GM19395 (cell line): ENCODE measurements around the gene RPL28.

Source experiments
- ATAC-seq: cut with Tn5 transposase; IDR thresholded peaks from one replicate; pipeline ENCODE4 v1.9.1; 2021; ENCODE audit warnings: mild to moderate bottlenecking, moderate library complexity; ENCODE audit not compliant: unreplicated experiment

The RPL28 gene

DNA sequence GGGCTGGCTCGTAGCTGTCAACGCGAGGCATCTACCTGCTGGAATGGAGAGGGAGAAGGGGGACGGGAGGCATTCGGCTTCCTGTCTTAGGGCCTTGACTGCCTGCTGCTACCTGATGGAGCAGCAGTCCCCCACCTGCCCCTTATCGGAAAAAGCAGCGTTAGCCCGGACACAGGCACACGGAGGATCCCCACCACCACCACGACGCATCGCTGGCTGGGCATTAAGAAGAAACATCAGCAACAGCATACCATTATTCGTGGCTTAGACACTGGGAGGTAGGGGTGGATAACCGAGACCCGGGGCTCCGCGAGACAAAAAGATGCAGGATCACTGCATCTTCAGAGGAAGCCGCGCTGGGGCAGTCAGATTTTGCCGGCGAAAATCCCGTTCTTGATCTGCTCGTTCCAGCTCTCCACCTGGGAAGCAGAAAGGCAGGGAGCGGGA is 32.4 kb upstream of the RPL28 start:
- no peak for ATAC-seq

DNA sequence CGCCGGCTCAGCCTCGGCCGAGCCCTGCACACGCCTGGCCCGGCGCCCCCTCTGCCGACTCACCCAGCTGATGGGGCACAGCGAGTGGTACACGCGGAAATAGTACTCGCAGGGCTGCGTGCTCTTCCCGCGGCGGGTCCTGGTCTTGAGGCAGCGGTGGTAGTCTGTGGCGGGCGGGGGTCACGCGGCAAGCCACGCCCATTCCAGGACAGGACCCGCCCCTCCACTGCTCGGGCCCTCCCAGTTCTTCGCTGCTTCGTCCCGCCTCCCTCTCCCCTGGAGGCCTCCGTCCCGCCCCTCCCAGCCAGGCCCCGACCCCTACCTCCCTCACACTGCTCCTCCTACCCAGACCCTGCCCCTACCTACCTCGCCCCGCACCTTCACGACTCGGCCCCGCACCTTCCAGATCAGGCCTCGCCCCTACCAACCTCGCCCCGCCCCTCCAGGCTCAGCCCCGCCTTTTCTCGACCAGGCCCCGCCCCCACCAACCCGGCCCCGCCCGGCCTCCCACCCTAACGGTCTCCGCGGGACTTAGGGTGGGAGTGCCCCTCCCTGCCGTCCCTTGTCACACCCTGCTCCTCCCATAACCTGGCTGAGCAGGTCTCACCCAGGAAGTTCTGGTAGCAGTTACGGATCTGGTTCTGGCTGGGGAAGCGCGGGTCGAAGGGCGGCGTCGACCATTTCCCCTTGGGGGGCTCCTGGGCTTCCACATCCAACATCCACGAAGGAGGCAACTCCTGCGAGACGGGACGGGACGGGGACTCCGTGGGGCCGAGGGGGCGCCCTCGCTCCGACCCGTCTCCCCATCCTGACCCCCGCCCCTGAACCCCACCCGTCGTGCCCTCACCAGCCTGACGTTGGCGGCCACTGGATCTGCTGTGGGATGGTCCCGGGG is 31.7 kb upstream of the RPL28 start:
- no peak for ATAC-seq

DNA sequence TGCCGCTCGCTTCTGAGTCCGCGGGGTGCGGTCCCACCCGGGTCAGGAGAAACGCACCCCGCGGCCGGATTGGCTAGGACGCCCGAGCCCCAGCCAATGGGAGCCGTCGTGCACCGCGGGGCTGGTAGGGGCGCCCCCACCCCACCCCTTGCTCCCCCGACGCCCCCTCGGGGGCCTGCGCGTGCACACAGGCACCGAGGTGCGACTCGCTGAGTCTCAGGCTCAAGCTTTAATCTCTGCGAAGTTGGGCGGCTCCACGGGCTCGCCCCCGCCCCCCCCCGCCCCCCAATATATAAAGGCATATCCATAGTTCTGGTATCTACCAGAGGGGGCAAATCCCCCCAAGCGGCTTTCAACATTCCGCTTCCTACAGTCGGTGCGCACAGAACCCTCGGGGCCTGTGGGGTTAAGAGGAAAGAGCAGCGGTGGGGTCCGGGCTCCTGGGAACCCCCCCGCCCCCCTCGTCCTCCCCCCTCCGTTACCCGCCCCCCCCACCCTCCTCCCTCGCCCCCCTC is 31.0 kb upstream of the RPL28 start, which contains the start of gene COX6B2:
Gene COX6B2, minus strand, starts transcription at position 22 of the 515 bp plus-strand sequence. CDS start 198 bp downstream, outside the sequence.
- no peak for ATAC-seq

DNA sequence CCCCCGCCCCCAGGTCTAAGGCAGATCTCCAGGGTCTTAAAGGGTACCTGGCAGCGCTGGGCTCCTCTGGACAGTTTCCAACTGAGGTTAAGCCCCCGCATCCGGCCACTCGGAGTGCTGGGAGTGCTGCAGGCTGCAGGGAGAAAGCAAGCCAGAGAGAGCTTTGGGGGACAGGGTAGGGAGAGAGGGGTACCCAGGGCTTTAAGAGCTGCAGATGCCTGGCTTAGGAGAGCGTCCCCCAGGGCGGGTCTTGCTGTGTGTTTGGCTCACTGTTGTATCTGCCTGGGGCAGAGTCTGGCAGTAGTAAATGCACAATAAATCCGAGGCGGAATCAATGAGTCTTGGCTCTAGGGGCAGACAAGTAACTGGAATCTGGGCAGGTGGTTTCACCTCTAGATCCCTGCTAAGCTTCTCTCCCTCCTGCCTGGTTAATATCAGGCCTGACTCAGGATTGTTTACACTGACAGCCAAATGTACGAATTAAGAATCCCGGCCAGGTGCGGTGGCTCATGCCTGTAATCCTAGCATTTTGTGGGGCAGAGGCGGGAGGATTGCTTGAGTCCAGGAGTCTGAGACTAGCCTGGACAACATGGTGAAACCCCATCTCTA is 30.4 kb upstream of the RPL28 start:
- no peak for ATAC-seq

DNA sequence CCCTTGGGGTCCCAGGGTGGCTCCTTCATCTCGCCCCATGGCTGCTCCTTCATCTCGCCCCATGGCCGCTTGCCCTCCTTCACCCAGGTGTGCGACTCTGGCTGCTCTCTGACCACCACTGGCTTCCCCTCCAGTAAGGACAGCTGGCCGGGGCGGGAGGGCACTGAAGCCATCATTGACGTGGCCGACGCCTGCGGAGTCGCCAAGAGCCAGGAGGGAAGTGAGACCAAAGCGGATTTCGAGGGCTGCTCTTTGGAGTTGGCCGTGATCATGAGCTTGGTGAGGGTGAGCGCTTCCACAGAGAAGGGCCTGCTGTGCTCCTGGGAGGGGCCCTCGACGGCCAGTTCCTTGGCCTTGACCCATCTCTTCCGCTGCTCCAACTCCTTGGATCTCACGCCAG is 27.2 kb upstream of the RPL28 start:
- ATAC-seq, result no peak

DNA sequence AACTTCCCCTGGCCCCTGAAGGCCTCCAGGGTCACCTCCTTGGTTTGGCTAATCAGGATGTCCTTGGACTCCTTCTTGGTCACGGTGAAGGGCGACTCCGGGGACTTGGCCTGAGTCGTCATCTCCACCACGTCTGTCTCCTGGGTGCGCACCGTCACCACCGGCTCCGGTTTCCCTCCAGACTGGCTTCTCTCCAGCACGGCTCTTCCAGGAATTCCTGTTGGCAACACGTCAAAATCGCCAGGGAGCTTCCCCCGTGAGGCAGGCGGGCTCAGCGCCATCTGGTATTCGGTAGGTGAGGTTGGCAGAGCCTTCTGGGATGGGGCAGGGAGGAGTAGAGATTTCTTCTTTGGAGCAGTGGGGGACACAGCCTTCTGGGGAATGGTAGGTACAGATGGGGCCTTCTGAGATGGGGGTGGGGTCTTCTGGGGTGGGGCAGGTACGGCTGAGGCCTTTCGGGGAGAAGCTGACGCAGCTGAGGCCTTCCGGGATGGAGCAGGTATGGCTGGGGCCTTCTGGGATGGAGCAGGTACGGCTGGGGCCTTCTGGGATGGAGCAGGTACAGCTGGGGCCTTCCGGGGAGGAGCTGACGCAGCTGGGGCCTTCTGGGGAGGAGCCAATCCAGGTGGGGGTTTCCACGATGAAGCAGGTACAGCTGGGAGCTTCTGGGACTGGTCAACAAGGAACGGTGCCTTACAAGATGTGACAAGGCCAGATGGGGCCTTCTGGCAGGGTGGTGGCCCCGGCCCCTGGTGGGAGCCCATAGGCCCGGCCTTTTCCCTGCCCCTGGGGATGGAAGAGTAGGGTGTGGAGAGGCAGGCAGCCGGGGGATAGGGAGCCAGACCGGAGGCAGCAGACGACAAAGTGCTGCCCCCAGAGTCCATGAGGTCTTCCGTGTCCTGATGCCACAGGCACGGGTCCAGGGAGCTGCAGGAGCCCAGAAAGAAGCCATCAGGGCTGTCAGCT is 26.5 kb upstream of the RPL28 start:
- no peak for ATAC-seq

DNA sequence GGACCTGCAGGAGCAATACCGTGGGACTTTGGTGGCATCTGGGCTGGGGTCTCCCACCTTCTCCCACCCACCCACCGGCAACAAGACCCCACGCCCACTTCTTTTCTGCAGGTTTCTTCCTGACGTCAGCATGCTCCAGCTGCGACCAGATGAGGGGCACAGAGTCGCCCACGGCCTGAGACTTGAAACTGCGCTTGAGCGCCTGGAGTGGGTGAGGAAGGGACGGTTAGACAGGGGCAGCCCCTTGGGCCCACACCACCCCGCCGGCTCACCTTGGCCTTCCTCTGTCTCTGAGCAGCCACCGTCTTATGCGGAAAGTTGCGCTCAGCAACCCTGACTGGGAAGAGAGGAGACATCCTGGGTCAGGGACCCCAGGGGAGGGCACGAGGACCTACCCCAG is 24.8 kb upstream of the RPL28 start:
- ATAC-seq, result no peak

DNA sequence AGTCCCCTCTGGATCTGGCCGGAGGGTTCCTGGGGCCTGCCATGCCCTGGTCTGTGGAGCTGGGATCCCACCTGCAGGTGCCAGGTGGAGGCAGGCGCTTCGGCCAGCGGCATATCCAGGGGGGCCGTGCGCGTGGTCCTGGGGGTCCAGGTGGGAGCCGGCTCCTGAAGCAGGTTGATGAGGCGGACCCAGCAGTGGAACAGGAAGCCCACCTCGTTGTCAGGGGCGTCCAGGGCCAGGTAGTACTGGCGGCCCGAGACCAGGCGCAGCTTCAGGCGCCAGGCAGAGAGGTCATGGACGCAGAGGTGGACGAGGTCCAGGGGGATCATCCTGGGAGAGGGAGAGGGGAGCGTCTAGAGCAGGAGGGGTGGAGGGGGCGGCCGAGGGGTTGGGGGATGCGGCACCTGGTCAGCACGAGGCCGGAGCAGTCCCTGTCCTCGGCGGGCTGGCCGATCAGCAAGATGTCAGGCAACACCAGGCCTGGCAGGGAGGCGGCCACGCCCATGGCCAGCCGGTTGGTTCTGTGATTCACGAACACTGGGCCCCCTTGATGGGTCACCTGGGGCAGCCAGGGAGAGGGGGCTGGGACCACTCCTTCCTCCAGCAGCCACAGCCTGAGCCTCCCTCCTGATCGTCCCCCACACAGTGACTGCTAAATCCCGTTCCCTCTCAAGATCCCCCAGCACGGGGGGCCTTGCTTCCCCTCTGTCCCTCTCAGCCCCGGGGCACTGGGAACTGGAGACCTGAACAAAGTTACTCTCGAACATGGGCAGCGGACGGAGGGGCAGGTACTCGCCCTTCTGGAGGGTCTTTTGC is 23.4 kb upstream of the RPL28 start:
- no peak for ATAC-seq

DNA sequence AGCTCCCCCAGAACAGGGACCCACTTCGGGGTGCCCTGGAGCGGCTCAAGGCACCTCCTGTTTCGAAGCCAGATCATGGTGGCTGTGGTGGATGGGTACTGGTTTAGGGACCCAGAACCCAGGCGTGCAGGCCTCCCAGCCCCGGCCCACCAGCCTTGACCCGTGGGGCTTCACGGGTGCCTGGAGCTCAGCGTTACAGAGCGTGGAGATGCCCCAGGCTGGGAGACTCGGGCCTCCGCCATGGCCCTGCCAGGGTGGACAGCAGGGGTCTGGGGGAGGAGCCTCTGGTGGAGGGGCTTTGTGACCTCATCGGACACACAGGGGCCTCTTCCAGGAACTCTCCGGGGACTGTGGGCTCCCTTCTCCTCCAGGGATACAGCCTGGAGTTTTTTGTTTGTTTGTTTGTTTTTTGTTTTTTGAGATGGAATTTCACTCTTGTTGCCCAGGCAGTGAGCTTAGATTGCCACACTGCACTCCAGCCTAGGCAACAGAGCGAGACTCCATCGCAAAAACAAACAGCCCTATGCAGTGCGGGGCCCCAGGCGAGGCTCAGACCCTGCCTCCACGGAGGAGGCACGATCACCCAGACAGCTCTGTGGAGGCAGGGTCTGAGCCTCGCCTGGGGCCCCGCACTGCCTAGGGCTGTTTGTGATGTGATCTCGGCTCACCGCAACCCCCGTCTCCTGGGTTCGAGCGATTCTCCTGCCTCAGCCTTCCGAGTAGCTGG is 22.6 kb upstream of the RPL28 start, which contains the start of gene GARIN5B:
Gene GARIN5B, minus strand, starts transcription at position 271 of the 727 bp plus-strand sequence. Its CDS starts 194 bp downstream, at position 77.
- ATAC-seq, result no peak

DNA sequence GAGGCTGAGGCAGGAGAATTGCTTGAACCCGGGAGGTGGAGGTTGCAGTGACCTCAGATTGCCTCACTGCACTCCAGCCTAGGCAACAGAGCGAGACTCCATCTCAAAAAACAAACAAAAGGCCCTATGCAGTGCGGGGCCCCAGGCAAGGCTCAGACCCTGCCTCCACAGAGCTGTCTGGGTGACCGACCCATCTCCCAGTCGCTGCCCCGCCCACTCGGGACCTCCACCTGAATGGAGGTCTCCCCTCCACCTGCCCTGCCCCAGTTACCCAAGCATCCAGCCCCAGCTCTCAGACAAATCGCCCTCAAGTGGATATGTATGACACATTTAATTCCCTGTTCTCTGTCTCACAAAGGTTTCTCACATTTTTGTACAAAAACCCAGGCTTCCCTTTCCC is 20.5 kb upstream of the RPL28 start:
- no peak for ATAC-seq

DNA sequence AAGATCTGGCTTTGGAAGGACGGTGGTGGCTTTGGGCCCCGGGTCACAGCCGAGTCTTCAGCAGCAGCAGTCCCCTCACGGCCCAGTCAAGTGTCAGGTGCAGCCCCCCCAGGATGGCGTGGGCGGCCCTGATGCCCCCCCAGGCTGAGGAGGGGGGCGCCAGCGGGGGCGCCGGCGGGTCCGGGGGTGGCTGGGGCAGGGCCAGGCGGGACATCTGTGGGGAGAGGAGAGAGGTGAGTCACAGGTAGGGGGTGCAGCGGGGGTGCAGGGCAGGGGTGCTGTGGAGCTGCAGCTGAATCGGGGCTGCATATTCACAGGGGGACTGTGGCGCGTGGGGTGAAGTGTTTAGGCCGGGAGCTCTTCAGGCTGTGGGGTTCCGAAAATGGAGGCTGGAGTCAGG is 19.8 kb upstream of the RPL28 start:
- no peak for ATAC-seq

DNA sequence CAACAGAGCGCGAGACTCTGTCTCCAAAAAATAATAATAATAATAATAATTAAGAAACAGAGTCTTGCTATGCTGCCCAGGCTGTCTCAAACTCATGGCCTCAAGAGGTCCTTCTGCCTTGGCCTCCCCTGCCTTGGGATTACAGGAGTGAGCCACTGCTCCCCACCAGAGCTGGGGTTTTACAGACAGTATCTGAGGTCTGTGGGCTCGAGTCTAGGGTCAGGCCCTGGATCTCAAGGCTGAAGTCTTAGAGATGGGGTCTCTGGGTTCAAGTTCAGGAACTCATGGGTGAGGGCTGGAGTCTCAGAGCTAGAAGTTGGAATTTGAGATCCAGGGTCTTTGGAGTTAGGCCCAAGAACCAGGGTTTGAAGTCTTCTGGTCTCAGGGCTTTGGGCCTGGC is 18.9 kb upstream of the RPL28 start:
- no peak for ATAC-seq

DNA sequence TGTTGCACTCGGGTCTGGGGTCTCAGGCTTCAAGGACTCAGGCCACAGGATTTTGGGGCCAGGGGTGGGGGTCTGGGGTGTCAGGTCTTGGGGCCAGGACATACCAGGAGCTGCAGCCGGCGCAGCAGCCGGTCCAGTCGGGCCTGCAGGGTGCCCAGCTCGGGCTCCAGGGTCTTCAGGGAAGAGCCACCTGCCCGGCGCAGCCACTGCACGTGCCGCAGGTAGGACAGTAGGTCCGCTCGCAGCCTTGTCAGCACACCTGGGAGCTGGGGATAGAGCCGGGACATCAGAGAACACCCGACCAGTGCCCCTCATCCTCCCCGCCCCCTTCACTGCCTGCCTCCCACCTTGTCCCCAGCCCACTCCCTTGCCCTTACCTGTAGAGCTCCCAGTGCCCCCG is 17.6 kb upstream of the RPL28 start:
- ATAC-seq, result no peak

DNA sequence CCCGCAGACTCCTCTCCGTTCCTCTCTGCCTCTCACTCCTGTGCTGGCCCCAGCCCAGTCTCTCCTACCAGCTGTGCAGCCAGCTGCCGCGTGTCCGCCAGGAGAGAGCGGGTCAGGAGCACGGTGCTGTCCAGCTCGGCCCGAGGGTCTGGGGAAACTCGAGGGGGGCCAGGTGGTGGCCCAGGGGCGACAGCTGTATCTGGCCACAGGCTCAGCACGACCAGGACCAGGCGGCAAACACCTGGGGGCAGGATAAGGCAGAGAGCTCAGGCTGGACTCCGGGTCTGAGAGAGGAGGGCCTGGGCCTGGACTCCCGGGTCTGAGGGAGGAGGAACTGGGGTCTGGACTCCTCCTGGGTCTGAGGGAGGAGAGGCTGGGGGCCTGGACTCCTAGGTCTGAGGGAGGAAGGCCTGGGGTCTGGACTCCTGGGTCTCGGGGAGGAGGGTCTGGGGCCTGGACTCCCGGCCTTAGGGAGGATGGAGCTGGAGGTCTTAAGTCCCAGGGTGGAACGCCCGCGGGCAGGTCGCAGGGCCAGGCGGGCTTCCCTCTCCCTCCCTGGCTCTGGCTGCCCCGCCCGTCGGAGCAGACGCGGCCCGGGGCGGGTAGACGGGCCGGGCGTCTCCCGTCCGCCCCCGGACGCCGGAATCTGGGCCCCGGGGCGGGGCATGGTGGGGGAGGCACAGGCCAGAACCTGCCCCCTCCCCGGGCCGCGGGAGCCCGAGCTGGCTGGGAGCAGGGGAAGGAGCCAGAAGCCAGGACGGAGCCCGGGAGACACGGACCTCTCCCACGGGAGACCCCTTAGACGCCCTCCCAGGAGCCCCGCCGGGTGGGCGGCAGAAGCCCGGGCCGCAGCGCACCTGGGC is 16.8 kb upstream of the RPL28 start:
- ATAC-seq, result no peak

DNA sequence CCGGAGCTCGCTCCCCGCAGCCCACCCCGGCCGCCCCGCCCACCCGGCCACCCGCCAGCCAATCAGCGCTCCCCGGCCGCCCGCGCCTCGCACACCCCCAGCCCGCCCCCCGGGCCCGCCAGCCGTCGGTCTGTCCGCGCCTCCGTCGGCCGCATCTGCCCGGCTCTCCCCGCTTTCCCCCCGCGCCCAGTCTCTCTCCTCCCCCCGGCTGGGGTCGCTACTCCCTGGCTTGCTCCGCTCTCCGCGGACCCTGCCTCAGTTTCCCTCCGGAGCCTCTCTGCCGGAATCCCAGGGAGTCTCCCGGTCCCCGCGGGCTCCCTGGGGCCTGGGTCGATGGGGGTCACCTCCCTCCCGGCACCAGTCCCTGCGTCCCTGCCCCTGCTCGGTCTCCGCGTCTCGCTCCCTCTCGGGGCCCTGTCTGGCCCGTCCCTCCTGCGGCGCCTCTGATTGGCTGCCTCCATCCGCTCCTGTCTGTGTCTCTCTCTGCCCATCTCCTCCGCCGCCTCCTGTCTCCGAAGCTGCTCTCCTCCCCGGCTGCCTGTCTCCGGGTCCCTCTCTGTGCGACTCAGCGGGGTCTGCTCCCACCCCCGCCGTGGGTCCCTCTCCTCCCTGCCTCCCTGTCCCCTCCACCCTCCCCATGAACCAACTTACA is 16.0 kb upstream of the RPL28 start:
- ATAC-seq, result no peak

DNA sequence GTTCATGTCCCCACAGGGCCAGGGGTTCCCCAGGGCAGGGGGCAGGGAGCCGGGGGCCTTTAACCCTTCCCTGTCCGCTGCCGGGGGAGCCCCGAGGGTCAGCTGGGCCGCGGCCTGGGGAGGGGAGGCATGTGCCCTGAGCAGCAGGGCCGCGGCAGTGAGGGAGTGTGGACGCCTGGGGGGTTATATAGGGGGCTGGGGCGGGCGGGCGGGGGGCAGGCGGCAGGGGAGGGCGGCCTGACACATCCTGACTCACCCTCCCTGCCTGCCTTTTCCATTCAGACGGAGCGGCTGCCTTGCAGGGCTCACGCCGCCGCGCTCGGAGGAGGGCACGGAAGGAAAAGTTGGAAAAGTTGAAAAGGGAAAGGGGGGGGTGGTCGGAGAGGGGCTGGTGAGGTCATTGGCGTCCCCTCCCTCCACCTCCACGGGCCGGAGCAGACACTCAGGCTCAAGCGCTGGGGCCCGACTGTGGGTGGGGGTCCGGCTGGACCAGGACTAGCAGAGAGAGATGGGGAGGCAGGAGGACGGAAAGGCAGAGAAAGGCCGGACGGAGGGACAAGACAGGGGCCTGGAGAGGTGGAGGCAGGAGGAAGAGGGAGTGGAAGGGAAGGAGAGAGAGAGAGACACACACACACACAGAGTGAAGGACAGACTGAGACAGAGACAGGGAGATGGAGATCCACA is 15.3 kb upstream of the RPL28 start, which contains the start of gene IL11:
Gene IL11, minus strand, starts transcription at position 159 of the 684 bp plus-strand sequence. Its CDS starts 153 bp downstream, at position 6.
- ATAC-seq, result no peak
